Rectal smooth muscle tissue (tissue), 1 donor: ENCODE measurements around the gene TMC8.
"Not testable (repeated sequence)": the region's sequence is repeated elsewhere in the genome, so short reads cannot be mapped to it uniquely, and the experiment has no call there.

Source experiments
- H3K27ac ChIP-seq: one replicate; pipeline ENCODE4 v1.7.0; 2013; ENCODE audit warnings: low read depth, low read length, inconsistent platforms
- H3K27me3 ChIP-seq: one replicate; pipeline ENCODE4 v1.7.0; 2013; ENCODE audit warnings: low read length; ENCODE audit not compliant: control insufficient read depth, insufficient read depth
- H3K36me3 ChIP-seq: one replicate; pipeline ENCODE4 v1.7.0; 2013; ENCODE audit warnings: low read length; ENCODE audit not compliant: control insufficient read depth, insufficient read depth
- H3K4me1 ChIP-seq: one replicate; pipeline ENCODE4 v1.7.0; 2013; ENCODE audit warnings: low read length; ENCODE audit not compliant: control insufficient read depth, insufficient read depth
- H3K4me3 ChIP-seq: one replicate; pipeline ENCODE4 v1.7.0; 2013; ENCODE audit warnings: low read length
- H3K9ac ChIP-seq: one replicate; pipeline ENCODE4 v1.7.0; 2013; ENCODE audit warnings: low read length

TMC8 gene

GRCh38 chr17:78137392-78138203, 7.0 kb downstream of the TMC8 start:
- H3K4me1 ChIP-seq: no peaks in the 10 kb centered on the region
- no peak overlapping the region for H3K4me3 ChIP-seq
- no peaks in the 10 kb centered on the region for H3K36me3 ChIP-seq
- H3K27me3 ChIP-seq: no peaks in the 10 kb centered on the region
- H3K9ac ChIP-seq: no peak overlapping the region
- no peak overlapping the region for H3K27ac ChIP-seq

GRCh38 chr17:78138204-78139060, 7.9 kb downstream of the TMC8 start:
- no peaks in the 10 kb centered on the region for H3K27me3 ChIP-seq
- H3K4me3 ChIP-seq: no peak overlapping the region
- H3K36me3 ChIP-seq: no peaks in the 10 kb centered on the region
- H3K9ac ChIP-seq: no peak overlapping the region
- H3K27ac ChIP-seq: no peak overlapping the region
- no peaks in the 10 kb centered on the region for H3K4me1 ChIP-seq

- H3K27me3 ChIP-seq, H3K27ac ChIP-seq, H3K4me3 ChIP-seq, H3K9ac ChIP-seq, H3K4me1 ChIP-seq, H3K36me3 ChIP-seq: not testable (repeated sequence)
Measured at GRCh38 chr17:78139861-78140168, 9.2 kb downstream of the TMC8 start.

GRCh38 chr17:78140169-78141051, 9.8 kb downstream of the TMC8 start:
- Histone ChIP-seq H3K27ac (no peak overlapping the region), H3K4me3 (peak overlapping the region; percentile 41), H3K27me3 (no peaks in the 10 kb centered on the region), H3K9ac (no peak overlapping the region), H3K4me1 (no peaks in the 10 kb centered on the region), H3K36me3 (no peaks in the 10 kb centered on the region)

- Histone ChIP-seq H3K9ac (no peak overlapping the region), H3K27ac (no peak overlapping the region), H3K4me3 (no peak overlapping the region), H3K4me1 (no peaks in the 10 kb centered on the region), H3K27me3 (no peaks in the 10 kb centered on the region), H3K36me3 (no peaks in the 10 kb centered on the region)
Measured at GRCh38 chr17:78141437-78142118, 11.0 kb downstream of the TMC8 start.

- H3K27ac ChIP-seq: no peak overlapping the region
- no peak overlapping the region for H3K4me3 ChIP-seq
- no peaks in the 10 kb centered on the region for H3K4me1 ChIP-seq
- no peaks in the 10 kb centered on the region for H3K36me3 ChIP-seq
- H3K9ac ChIP-seq: no peak overlapping the region
- no peaks in the 10 kb centered on the region for H3K27me3 ChIP-seq
Measured at GRCh38 chr17:78142119-78142861, 11.7 kb downstream of the TMC8 start.

- Histone ChIP-seq H3K36me3 (no peaks in the 10 kb centered on the region), H3K4me3 (no peak overlapping the region), H3K9ac (no peak overlapping the region), H3K27ac (no peak overlapping the region), H3K4me1 (no peaks in the 10 kb centered on the region), H3K27me3 (no peaks in the 10 kb centered on the region)
Measured at GRCh38 chr17:78143214-78144146, 12.9 kb downstream of the TMC8 start.

GRCh38 chr17:78144147-78144719, 13.7 kb downstream of the TMC8 start:
- Histone ChIP-seq H3K4me3 (no peak overlapping the region), H3K36me3 (no peaks in the 10 kb centered on the region), H3K27ac (no peak overlapping the region), H3K27me3 (no peaks in the 10 kb centered on the region), H3K9ac (no peak overlapping the region), H3K4me1 (no peaks in the 10 kb centered on the region)

GRCh38 chr17:78144736-78145641, 14.4 kb downstream of the TMC8 start:
- no peak overlapping the region for H3K4me3 ChIP-seq
- H3K4me1 ChIP-seq: no peaks in the 10 kb centered on the region
- H3K9ac ChIP-seq: no peak overlapping the region
- no peak overlapping the region for H3K27ac ChIP-seq
- no peaks in the 10 kb centered on the region for H3K27me3 ChIP-seq
- no peaks in the 10 kb centered on the region for H3K36me3 ChIP-seq

- Histone ChIP-seq H3K4me1 (no peaks in the 10 kb centered on the region), H3K9ac (no peak overlapping the region), H3K27ac (no peak overlapping the region), H3K36me3 (no peaks in the 10 kb centered on the region), H3K27me3 (no peaks in the 10 kb centered on the region), H3K4me3 (no peak overlapping the region)
Measured at GRCh38 chr17:78146471-78146869, 15.9 kb downstream of the TMC8 start.
